PC-3 (cell line): ENCODE results near the gene ERRFI1. TPM values are rescaled to one million over a fixed set of nuclear protein-coding genes. Genes with fewer than 3 reads are reported as not detected.

ENCODE experiments used
- ATAC-seq: fragments of 200-7000 bp; cut with Tn5 transposase; 2 replicates; pipeline ENCODE4 v1.9.1; 2020; ENCODE audit warnings: mild to moderate bottlenecking, moderate library complexity
- BruUV-seq: library from RNA; stranded (reverse); fragments of 400-500 nt; replicated peaks from 2 replicates; lab custom pipeline; 2021; lab: Mats Ljungman, UMichigan
- CTCF ChIA-PET: fragments of 300-600 bp; sonication (Branson Sonifier 250); formaldehyde crosslinking; loops from one replicate; lab custom pipeline; 2022; ENCODE audit warnings: antibody characterized with exemption; lab: Charles Lee
- POLR2A ChIA-PET: fragments of 300-600 bp; sonication (Branson Sonifier 250); formaldehyde crosslinking; loops from one replicate; lab custom pipeline; 2022; ENCODE audit warnings: antibody characterized with exemption; ENCODE audit not compliant: unreplicated experiment; lab: Charles Lee
- DNase-seq: peaks from one replicate; pipeline ENCODE4 v3.0.0-alpha.2; 2015
- H2AFZ ChIP-seq: fragments of 300-600 bp; sonication (generic); 2 replicates; pipeline ENCODE4 v1.6.0; 2016; ENCODE audit warnings: antibody characterized with exemption, low read length
- H3F3A ChIP-seq: fragments of 300-600 bp; sonication (generic); one replicate; pipeline ENCODE4 v1.6.0; 2017; ENCODE audit warnings: antibody characterized with exemption, low read length, control low read depth, mild to moderate bottlenecking; ENCODE audit not compliant: unreplicated experiment
- H3K27ac ChIP-seq: fragments of 300-600 bp; sonication (generic); 2 replicates; pipeline ENCODE4 v1.5.1; 2016; ENCODE audit warnings: mild to moderate bottlenecking, low read length
- H3K27me3 ChIP-seq: fragments of 300-600 bp; sonication (generic); 2 replicates; pipeline ENCODE4 v1.6.1; 2016; ENCODE audit warnings: low read length, mixed read lengths
- H3K36me3 ChIP-seq: fragments of 300-600 bp; sonication (generic); 2 replicates; pipeline ENCODE4 v1.6.1; 2016; ENCODE audit warnings: low read depth, mixed run types, low read length, mixed read lengths
- H3K4me1 ChIP-seq: fragments of 300-600 bp; sonication (generic); 2 replicates; pipeline ENCODE4 v1.5.1; 2016; ENCODE audit warnings: low read length; ENCODE audit not compliant: insufficient read depth
- H3K4me2 ChIP-seq: fragments of 300-600 bp; sonication (generic); 2 replicates; pipeline ENCODE4 v1.6.0; 2016; ENCODE audit warnings: low read length
- H3K4me3 ChIP-seq: fragments of 300-600 bp; sonication (generic); 2 replicates; pipeline ENCODE4 v1.5.1; 2016; ENCODE audit warnings: mild to moderate bottlenecking, low read length, mixed read lengths
- H3K79me2 ChIP-seq: fragments of 300-600 bp; sonication (generic); 2 replicates; pipeline ENCODE4 v1.6.1; 2017; ENCODE audit warnings: low read length, mixed read lengths
- H3K9ac ChIP-seq: fragments of 300-600 bp; sonication (generic); 2 replicates; pipeline ENCODE4 v1.6.0; 2016; ENCODE audit warnings: mild to moderate bottlenecking, low read length
- H3K9me2 ChIP-seq: fragments of 300-600 bp; sonication (generic); replicated peaks from 2 replicates; pipeline ENCODE4 v1.6.1; 2016; ENCODE audit warnings: mixed run types, low read length, mixed read lengths
- H3K9me3 ChIP-seq: fragments of 300-600 bp; sonication (generic); 2 replicates; pipeline ENCODE4 v1.6.1; 2016; ENCODE audit warnings: low read length, mixed read lengths
- H4K20me1 ChIP-seq: fragments of 300-600 bp; sonication (generic); 2 replicates; pipeline ENCODE4 v1.6.1; 2016; ENCODE audit warnings: low read length, mixed read lengths
- CTCF ChIP-seq: fragments of 300-600 bp; sonication (generic); conservative IDR thresholded peaks from 2 replicates; pipeline ENCODE4 v1.5.1; 2017; ENCODE audit warnings: antibody characterized with exemption, low read depth, mild to moderate bottlenecking, low read length
- EZH2 ChIP-seq: fragments of 300-600 bp; sonication (generic); IDR thresholded peaks from one replicate; pipeline ENCODE4 v1.6.1; 2017; ENCODE audit warnings: antibody characterized with exemption, mild to moderate bottlenecking, low read length; ENCODE audit not compliant: unreplicated experiment
- EZH2phosphoT487 ChIP-seq: fragments of 300-600 bp; sonication (generic); IDR thresholded peaks from 2 replicates; pipeline ENCODE4 v1.6.1; 2018; ENCODE audit warnings: mild to moderate bottlenecking, antibody characterized with exemption, low read length, borderline replicate concordance
- intact Hi-C: fragments of 100-400 bp; cut with micrococcal nuclease; formaldehyde crosslinking; loops from 2 replicates; pipeline ENCODE4 v1.9.0; 2023
- total RNA-seq: library from RNA; depleted of rRNA; stranded (reverse); fragments of >200 nt; gene quantifications from 2 replicates; pipeline ENCODE4 v1.2.3, GENCODE V29; 2014

ERRFI1 gene
- total RNA-seq, 1 experiment from 2014 or later, result 218 TPM

- peak overlapping the region; percentile 98 for H3K4me2 ChIP-seq
- H3K79me2 ChIP-seq, result peaks cover 94% of the 10 kb centered on the region
- H3K36me3 ChIP-seq, result peaks cover 67% of the 10 kb centered on the region
- ChIA-PET CTCF (interaction anchor here (0.6 to 1.6 kb wide), 3 partner anchors 12 to 328 kb away, joined by 3 to 7 read pairs (median 4); no protein-coding TSS in a partner anchor), POLR2A (interaction anchor here (0.9 to 1.1 kb wide), 2 partner anchors 92 to 327 kb away, joined by 4 to 8 read pairs; no protein-coding TSS in a partner anchor)
- TF ChIP-seq CTCF, result peak; percentile 71
- no peak for TF ChIP-seq EZH2
- TF ChIP-seq EZH2phosphoT487, result no peak
- ATAC-seq (peak; percentile 12; the same call in 1 of the 2 replicates), DNase-seq (peak; percentile 91)
- peaks cover 96% of the 10 kb centered on the region for H4K20me1 ChIP-seq
- no peaks in the 10 kb centered on the region for H3K9me2 ChIP-seq
- H3K9me3 ChIP-seq, result no peaks in the 10 kb centered on the region
- peaks cover 51% of the 10 kb centered on the region for H3K4me1 ChIP-seq
- intact Hi-C loops, result loop anchor here (1.0 kb wide), 1 partner anchor 33 kb away; no protein-coding TSS in a partner anchor
- peaks cover 58% of the 10 kb centered on the region for H3F3A ChIP-seq
- H3K27me3 ChIP-seq, result no peaks in the 10 kb centered on the region
- no peak overlapping the region for H3K9ac ChIP-seq
- H3K27ac ChIP-seq, result peak overlapping the region; percentile 39
- peak overlapping the region; percentile 8; the same call in 1 of the 2 replicates for H3K4me3 ChIP-seq
- BruUV-seq, result no TSS peak
- H2AFZ ChIP-seq, result no peak overlapping the region
Measured at GRCh38 chr1:8015036-8015808, 10.9 kb downstream of the ERRFI1 start.

GRCh38 chr1:8014381-8014988, 11.6 kb downstream of the ERRFI1 start:
- CTCF ChIA-PET, result interaction anchor here (0.6 to 1.6 kb wide), 3 partner anchors 13 to 329 kb away, joined by 3 to 7 read pairs (median 4); no protein-coding TSS in a partner anchor
- Histone ChIP-seq H3K4me3 (no peak overlapping the region), H3K9ac (no peak overlapping the region), H3K79me2 (peaks cover 89% of the 10 kb centered on the region), H4K20me1 (peaks cover 92% of the 10 kb centered on the region), H3K27me3 (no peaks in the 10 kb centered on the region), H3K4me1 (peaks cover 43% of the 10 kb centered on the region), H3F3A (peaks cover 58% of the 10 kb centered on the region), H3K36me3 (peaks cover 63% of the 10 kb centered on the region), H3K9me3 (no peaks in the 10 kb centered on the region), H3K4me2 (no peak overlapping the region), H3K9me2 (no peaks in the 10 kb centered on the region), H2AFZ (no peak overlapping the region), H3K27ac (peak overlapping the region; percentile 39)
- TF ChIP-seq EZH2phosphoT487, result no peak
- TF ChIP-seq EZH2, result no peak
- TF ChIP-seq CTCF, result no peak
- DNase-seq (no peak), ATAC-seq (no peak)
- POLR2A ChIA-PET, result interaction anchor here (0.9 to 1.1 kb wide), 2 partner anchors 93 to 328 kb away, joined by 4 to 8 read pairs; no protein-coding TSS in a partner anchor
- BruUV-seq, result no TSS peak
- intact Hi-C loops, result no loop called here
